Measurements from ENCODE around the gene TK2. TPM values are rescaled to one million over a fixed set of nuclear protein-coding genes. Genes with fewer than 3 reads are reported as not detected.

The TK2 gene
- total and polyA plus RNA-seq, 9 of the 15 experiments (the other 6 are each of a cell fraction or from before 2014, with no cell fraction given), result 1.1 to 10.2 (median 5.3) TPM

- intact Hi-C loops (cut with micrococcal nuclease) (no loop called here), in situ Hi-C loops (cut with MboI) (loop anchor here (5.0 kb wide), 1 partner anchor 83 kb away; no protein-coding TSS in a partner anchor)
- Histone ChIP-seq H3K36me3 (ENCODE audit: control insufficient read depth, insufficient read depth, low read length) (no peaks in the 10 kb centered on the region), H3K27me3 (ENCODE audit: control insufficient read depth in 2 of 2, insufficient read depth in 2 of 2, low read length in 2 of 2) (peaks cover 7 to 43% of the 10 kb centered on the region in 2 experiments; a peak in 4 of 5 replicates), H3K4me1 (replicated peaks in 1 of 2; ENCODE audit: control insufficient read depth in 2 of 2, insufficient read depth in 2 of 2, low read length in 2 of 2) (peaks cover 0 to 6% of the 10 kb centered on the region in 2 experiments; a peak in 2 of 5 replicates), H3K9me3 (replicated peaks; ENCODE audit: control insufficient read depth, insufficient read depth, low read depth, low read length) (no peaks in the 10 kb centered on the region), H4K20me1 (replicated peaks; ENCODE audit: control insufficient read depth, insufficient read depth, low read length) (no peaks in the 10 kb centered on the region; the same call in 1 of the 2 replicates), H3K4me2 (ENCODE audit: insufficient read depth, low read length) (no peak overlapping the region), H3K79me2 (ENCODE audit: control insufficient read depth, insufficient read depth, low read length) (no peaks in the 10 kb centered on the region), H2AFZ (ENCODE audit: low read depth, low read length) (no peak overlapping the region), H3K9me1 (ENCODE audit: control insufficient read depth, insufficient read depth, low read length) (no peaks in the 10 kb centered on the region), H3K9ac (ENCODE audit: insufficient read depth in 1 of 2, low read depth in 2 of 2, low read length in 2 of 2) (no peak overlapping the region), H3K4me3 (no peak overlapping the region), H3K27ac (ENCODE audit: extremely low read depth, low read depth, low read length) (no peak overlapping the region)
- no TSS peak for BruUV-seq (replicated peaks)
- CTCF ChIA-PET (ENCODE audit: low intra/inter-chr PET ratio), result no interaction called here
- POLR2A ChIA-PET, result no interaction called here
- DNase-seq (ENCODE audit: extremely low read depth in 1 of 4, low spot score in 3 of 4), result no peak
- WGBS (ENCODE audit: insufficient coverage, low coverage, missing lambda C conversion rate), result 12% methylated on average over 5 of the region's 5 CpGs
- no peak for FAIRE-seq
- no peak for ATAC-seq
- no peak for TF ChIP-seq ZNF24 (IDR thresholded peaks at IDR 0.05)
- no peak for TF ChIP-seq YY1 (IDR thresholded peaks at IDR 0.05; ENCODE audit: borderline replicate concordance in 1 of 3, control insufficient read depth in 1 of 3, extremely low read depth in 1 of 3, insufficient read depth in 3 of 3, insufficient read length in 1 of 3, insufficient replicate concordance in 2 of 3, low read depth in 1 of 3, low read length in 2 of 3)
- no peak for TF ChIP-seq SMARCA5 (IDR thresholded peaks at IDR 0.05)
- no peak for TF ChIP-seq SMARCB1 (IDR thresholded peaks at IDR 0.05; ENCODE audit: insufficient read length, low read depth)
- no peak for TF ChIP-seq MLX (CRISPR knock-in tag; conservative IDR thresholded peaks at IDR 0.05)
- no peak for TF ChIP-seq HMG20A (CRISPR knock-in tag; conservative IDR thresholded peaks at IDR 0.05)
- TF ChIP-seq ZSCAN29 (IDR thresholded peaks at IDR 0.05), result no peak
- no peak for TF ChIP-seq BCL6 (CRISPR knock-in tag; IDR thresholded peaks at IDR 0.05)
- TF ChIP-seq SPI1 (IDR thresholded peaks at IDR 0.05; ENCODE audit: borderline replicate concordance, low read depth, low read length), result no peak
- no peak for TF ChIP-seq SOX6 (IDR thresholded peaks at IDR 0.05)
- no peak for TF ChIP-seq JUNB (CRISPR knock-in tag; conservative IDR thresholded peaks at IDR 0.05)
- no peak for TF ChIP-seq ZNF507 (tag; conservative IDR thresholded peaks at IDR 0.05)
Measured at GRCh38 chr16:66489818-66490217, 60.1 kb downstream of the TK2 start.
